Measurements from ENCODE around the gene MTX1. TPM values are rescaled to one million over a fixed set of nuclear protein-coding genes. Genes with fewer than 3 reads are reported as not detected.
A peak's percentile ranks its signal among the peaks of the same experiment; 100 is the strongest.
"Not testable (repeated sequence)": the region's sequence is repeated elsewhere in the genome, so short reads cannot be mapped to it uniquely, and the experiment has no call there.

MTX1 gene
- polyA plus RNA-seq, 1 donor = 38.6 TPM

DNA sequence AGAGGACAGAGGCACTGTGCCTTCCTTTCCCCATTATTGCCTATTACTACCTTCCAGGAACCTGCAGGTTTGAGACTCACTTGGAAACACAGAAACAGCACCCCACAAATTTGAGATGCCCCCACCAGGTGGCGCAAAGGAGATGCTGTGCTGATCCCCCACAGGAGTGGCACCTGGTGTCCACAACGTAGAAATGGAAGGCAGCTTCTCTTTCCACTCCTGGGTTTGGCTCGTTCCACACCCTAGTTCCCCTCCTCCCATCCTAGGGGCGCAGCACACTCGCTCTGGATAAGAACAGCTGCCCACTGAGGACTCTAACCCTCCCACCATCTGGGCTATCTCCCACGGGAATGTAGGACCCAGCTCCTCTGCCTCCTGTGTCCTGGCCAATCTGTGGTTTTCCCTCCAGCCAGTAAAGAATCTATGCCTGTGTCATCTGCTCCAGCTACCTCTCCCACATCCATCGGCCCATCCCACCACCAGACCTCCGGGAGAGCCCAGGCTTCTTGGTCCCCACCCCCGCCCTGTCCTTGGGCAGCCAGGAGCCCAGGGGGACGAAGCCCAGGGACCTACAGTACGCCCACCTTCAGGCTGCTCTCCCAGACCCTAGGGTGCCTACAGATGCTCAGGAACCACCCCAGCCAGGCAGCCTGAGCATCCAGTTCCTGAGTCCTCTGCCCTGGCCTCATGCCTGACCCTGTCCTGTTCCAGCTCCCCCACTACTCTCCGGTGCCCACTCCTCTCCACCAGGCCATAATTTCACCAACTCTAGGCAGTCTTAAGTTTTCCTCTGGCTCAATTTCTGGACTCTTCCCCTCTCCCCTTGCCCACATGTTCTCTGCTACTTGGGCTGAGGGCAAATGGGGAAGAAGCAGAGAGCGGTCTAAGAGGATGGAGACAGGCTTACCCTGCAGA is 1.3 kb upstream of the MTX1 start:
- no peaks in the 10 kb centered on the region for H3K9me3 ChIP-seq (ENCODE audit: control insufficient read depth, low read depth, low read length)
- peak overlapping the region; percentile 27 for H3K4me3 ChIP-seq (ENCODE audit: low read length)
- H3K27me3 ChIP-seq (ENCODE audit: control insufficient read depth, insufficient read depth, low read length) = no peaks in the 10 kb centered on the region
- peak; percentile 72 to 80 for DNase-seq
- WGBS (ENCODE audit: insufficient coverage, low lambda C conversion rate) = 20% methylated on average over 1 of the region's 13 CpGs
- H3K4me1 ChIP-seq (ENCODE audit: control insufficient read depth, insufficient read depth, low read length) = peaks cover 26% of the 10 kb centered on the region
- peak overlapping the region; percentile 96 for H3K27ac ChIP-seq (ENCODE audit: low read length)
- peaks cover 8% of the 10 kb centered on the region for H3K36me3 ChIP-seq (ENCODE audit: control insufficient read depth, insufficient read depth, low read length)

DNA sequence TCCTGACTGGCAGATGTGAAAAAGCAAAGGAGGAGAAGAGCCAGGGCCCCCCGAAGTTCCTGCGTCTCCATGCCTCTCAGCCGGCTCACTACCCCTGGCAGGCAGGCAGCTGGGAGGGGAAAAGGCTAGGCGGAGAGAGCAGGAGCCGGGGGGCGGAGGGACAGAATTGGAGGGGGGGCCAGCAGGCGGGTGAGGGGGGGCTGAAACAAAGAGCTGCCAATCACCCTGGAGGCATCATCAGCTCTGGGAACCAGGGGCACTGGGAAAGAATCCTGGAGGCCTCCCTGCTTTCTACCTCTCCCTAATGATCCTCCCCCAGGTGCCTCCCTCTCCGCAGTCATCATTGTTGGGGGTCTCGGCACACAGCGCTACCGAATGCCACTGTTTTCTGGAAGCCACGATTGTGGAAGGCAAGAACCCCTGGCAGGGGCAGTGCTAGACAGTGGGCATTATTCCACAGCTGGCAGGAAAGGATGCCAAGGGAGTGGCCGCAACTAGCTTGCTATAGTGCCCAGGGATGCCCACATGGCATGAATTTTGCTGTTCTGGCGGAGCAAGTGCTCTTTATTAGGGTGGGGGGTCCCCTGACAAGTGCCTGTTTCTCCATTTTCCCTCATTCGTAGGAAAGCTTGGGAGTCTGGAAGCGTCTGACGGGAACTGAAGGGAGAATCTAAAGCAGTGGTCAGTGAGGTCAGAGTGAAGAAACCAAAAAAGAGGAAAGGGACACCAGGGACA is 522 bp upstream of the MTX1 start, which contains the start of gene THBS3:
THBS3 (minus strand) TSS at position 92 of the 735 bp plus-strand sequence; CDS start at position 71, 21 bp downstream.
- H3K4me3 ChIP-seq (ENCODE audit: low read length) = peak within 1 kb of the TSS; percentile 85

DNA sequence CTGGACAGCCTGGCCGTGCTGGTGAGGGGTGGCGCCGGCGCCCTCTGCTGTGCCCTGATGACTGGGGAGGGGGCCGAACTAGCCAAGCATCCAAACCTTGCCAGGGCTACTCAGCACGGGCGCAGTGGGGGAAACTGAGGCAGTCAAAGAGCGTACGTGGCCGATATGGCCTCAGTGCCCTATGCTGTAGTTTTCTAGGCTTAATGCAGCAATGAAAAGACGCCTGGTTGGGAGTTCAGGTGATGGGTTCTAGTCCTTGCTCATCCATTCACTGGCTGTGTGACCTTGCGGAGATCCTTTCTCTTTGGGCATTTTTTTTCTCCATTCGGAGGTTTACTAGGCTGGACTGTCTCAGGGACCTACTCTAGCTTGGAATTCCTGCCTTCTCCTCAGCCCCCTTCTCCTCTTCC is 822 bp downstream of the MTX1 start:
- no peak for DNase-seq
- Histone ChIP-seq H3K36me3 (ENCODE audit: control insufficient read depth, insufficient read depth, low read length) (peaks cover 8% of the 10 kb centered on the region), H3K4me1 (ENCODE audit: control insufficient read depth, insufficient read depth, low read length) (peaks cover 26% of the 10 kb centered on the region), H3K4me3 (ENCODE audit: low read length) (peak overlapping the region; percentile 85), H3K27me3 (ENCODE audit: control insufficient read depth, insufficient read depth, low read length) (no peaks in the 10 kb centered on the region), H3K9me3 (ENCODE audit: control insufficient read depth, low read depth, low read length) (no peaks in the 10 kb centered on the region), H3K27ac (ENCODE audit: low read length) (peak overlapping the region; percentile 96)
- no CpG with 5 or more reads among the region's 13 CpGs for WGBS (ENCODE audit: insufficient coverage, low lambda C conversion rate)

More for the DNA sequence above, 522 bp upstream of the MTX1 start, which contains the start of gene THBS3:
- no peaks in the 10 kb centered on the region for H3K9me3 ChIP-seq (ENCODE audit: control insufficient read depth, low read depth, low read length)
- peaks cover 8% of the 10 kb centered on the region for H3K36me3 ChIP-seq (ENCODE audit: control insufficient read depth, insufficient read depth, low read length)
- peak within 1 kb of the TSS; percentile 96 for H3K27ac ChIP-seq (ENCODE audit: low read length)
- 10% methylated on average over 2 of the region's 17 CpGs for WGBS (ENCODE audit: insufficient coverage, low lambda C conversion rate)
- no peaks in the 10 kb centered on the region for H3K27me3 ChIP-seq (ENCODE audit: control insufficient read depth, insufficient read depth, low read length)
- H3K4me1 ChIP-seq (ENCODE audit: control insufficient read depth, insufficient read depth, low read length) = peaks cover 26% of the 10 kb centered on the region
- peak in 1 of 2 donors; percentile 24 for DNase-seq

DNA sequence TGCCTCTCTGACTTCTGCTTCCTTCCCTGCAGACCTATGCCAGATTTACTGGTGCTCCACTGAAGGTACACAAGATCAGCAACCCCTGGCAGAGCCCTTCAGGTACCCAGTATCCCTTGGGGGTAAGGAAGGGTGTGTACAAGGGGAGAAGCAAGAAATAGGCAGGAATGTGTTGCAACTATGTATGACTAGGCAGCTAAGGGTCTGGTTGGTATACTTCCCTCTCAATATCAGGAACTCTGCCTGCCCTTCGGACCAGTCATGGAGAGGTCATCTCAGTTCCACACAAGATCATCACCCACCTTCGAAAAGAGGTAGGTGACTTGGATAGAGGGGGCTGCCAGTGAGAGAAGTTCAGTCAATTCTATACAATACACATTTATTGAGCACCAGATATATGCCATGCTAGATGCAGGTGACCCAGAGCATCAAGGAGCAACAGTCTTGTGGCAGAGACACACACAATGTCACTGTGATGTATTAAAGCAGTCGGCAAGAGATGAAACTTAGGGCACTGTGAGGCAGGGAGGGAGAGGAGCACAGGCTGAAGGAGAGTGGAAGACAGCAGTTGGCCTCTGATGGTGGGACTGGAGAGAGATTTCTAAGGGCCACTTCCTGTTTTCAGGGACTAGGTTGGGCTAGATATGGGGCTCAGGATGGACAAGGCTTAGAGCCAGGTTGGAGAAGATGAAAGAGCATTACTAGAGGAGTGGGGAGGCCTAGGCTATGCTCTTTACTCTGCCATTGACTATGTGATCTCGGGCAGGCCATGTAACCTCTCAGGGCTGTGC is 2.0 kb downstream of the MTX1 start:
- Histone ChIP-seq H3K36me3 (ENCODE audit: control insufficient read depth, insufficient read depth, low read length) (peaks cover 9% of the 10 kb centered on the region), H3K9me3 (ENCODE audit: control insufficient read depth, low read depth, low read length) (no peaks in the 10 kb centered on the region), H3K4me3 (ENCODE audit: low read length) (no peak overlapping the region), H3K27me3 (ENCODE audit: control insufficient read depth, insufficient read depth, low read length) (no peaks in the 10 kb centered on the region), H3K27ac (ENCODE audit: low read length) (no peak overlapping the region), H3K4me1 (ENCODE audit: control insufficient read depth, insufficient read depth, low read length) (peaks cover 26% of the 10 kb centered on the region)
- WGBS (ENCODE audit: insufficient coverage, low lambda C conversion rate) = 100% methylated on average over 1 of the region's 4 CpGs
- no peak for DNase-seq

DNA sequence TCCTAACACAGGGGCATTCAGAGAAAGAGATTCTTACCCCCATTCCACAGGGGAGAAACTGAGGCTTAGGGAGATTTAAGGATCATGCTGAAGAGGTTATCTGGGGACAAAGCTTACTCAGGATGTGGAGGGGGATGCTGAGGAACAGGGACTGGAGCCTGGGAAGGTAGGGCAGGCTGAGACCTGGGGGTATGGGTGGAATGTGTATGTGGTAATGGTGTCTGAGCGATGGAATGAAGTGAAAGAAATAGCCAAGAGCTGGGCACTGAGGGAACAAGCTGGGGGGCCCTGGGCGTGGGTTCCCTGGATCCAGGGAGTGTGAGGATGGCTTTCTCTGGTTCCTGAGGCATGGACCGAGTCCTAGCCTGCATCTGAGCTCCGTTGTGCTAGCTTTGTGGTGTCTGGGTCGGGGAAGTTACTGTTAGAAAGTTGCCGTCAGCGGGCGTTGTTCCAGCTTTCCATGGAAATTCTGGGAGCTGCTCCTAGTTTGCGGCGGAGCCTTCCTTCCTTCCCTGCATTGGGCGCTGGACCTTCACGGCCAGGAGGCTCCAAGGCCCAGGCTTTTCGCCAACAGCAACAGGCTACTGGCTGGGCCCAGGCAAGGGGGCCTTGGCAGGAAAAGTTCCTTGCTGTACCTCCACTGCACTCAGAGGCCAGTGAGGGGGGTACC is 3.0 kb downstream of the MTX1 start:
- WGBS (ENCODE audit: insufficient coverage, low lambda C conversion rate) = no CpG with 5 or more reads among the region's 13 CpGs

DNA sequence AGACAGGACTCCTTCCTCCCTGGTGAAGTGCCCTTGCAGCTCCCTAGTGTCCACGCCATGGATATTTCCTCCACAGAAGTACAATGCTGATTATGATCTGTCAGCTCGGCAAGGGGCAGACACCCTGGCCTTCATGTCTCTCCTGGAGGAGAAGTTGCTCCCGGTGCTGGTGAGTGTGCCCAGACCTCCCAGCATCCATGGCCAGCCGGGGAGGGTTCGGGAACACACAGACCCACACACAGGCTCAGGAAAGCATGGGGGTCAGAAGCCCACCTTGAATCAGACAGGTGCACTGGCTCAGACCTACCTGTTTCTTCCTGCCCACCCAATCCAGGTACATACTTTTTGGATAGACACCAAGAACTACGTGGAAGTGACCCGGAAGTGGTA is 3.6 kb downstream of the MTX1 start:
- WGBS (ENCODE audit: insufficient coverage, low lambda C conversion rate) = no CpG with 5 or more reads among the region's 7 CpGs
- not testable (repeated sequence) for H3K9me3 ChIP-seq (ENCODE audit: control insufficient read depth, low read depth, low read length); H3K4me3 ChIP-seq (ENCODE audit: low read length); H3K27me3 ChIP-seq (ENCODE audit: control insufficient read depth, insufficient read depth, low read length); H3K27ac ChIP-seq (ENCODE audit: low read length); DNase-seq
- peaks cover 20% of the 10 kb centered on the region for H3K4me1 ChIP-seq (ENCODE audit: control insufficient read depth, insufficient read depth, low read length)
- H3K36me3 ChIP-seq (ENCODE audit: control insufficient read depth, insufficient read depth, low read length) = peaks cover 15% of the 10 kb centered on the region

More for the DNA sequence above, 3.0 kb downstream of the MTX1 start:
- Histone ChIP-seq H3K36me3 (ENCODE audit: control insufficient read depth, insufficient read depth, low read length) (peaks cover 15% of the 10 kb centered on the region), H3K4me1 (ENCODE audit: control insufficient read depth, insufficient read depth, low read length) (peaks cover 25% of the 10 kb centered on the region)
- not testable (repeated sequence) for H3K9me3 ChIP-seq (ENCODE audit: control insufficient read depth, low read depth, low read length); H3K27ac ChIP-seq (ENCODE audit: low read length); DNase-seq; H3K27me3 ChIP-seq (ENCODE audit: control insufficient read depth, insufficient read depth, low read length); H3K4me3 ChIP-seq (ENCODE audit: low read length)

DNA sequence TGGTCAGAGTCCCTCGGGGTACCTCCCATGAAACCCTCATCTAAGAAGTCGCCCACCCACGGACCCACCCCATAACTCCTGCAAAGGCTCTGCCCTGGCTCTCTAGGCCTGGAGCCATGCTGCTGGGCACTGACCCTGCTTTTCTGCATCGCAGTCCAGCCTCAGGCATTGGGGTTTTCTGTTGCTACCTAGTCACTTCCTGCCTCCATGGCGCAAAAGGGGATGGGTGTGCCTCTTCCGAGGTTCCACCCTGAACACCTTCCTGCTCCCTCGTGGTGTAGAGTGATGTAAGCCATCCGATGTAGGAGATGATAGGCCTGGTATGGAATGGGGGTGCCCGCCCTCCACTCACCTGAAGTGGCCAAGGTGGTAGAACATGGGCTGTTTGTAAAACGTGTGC is 6.2 kb downstream of the MTX1 start:
- H3K4me1 ChIP-seq (ENCODE audit: control insufficient read depth, insufficient read depth, low read length); H3K9me3 ChIP-seq (ENCODE audit: control insufficient read depth, low read depth, low read length); DNase-seq; H3K27ac ChIP-seq (ENCODE audit: low read length); H3K27me3 ChIP-seq (ENCODE audit: control insufficient read depth, insufficient read depth, low read length); H3K4me3 ChIP-seq (ENCODE audit: low read length): not testable (repeated sequence)
- no CpG with 5 or more reads among the region's 10 CpGs for WGBS (ENCODE audit: insufficient coverage, low lambda C conversion rate)
- peaks cover 18% of the 10 kb centered on the region for H3K36me3 ChIP-seq (ENCODE audit: control insufficient read depth, insufficient read depth, low read length)

DNA sequence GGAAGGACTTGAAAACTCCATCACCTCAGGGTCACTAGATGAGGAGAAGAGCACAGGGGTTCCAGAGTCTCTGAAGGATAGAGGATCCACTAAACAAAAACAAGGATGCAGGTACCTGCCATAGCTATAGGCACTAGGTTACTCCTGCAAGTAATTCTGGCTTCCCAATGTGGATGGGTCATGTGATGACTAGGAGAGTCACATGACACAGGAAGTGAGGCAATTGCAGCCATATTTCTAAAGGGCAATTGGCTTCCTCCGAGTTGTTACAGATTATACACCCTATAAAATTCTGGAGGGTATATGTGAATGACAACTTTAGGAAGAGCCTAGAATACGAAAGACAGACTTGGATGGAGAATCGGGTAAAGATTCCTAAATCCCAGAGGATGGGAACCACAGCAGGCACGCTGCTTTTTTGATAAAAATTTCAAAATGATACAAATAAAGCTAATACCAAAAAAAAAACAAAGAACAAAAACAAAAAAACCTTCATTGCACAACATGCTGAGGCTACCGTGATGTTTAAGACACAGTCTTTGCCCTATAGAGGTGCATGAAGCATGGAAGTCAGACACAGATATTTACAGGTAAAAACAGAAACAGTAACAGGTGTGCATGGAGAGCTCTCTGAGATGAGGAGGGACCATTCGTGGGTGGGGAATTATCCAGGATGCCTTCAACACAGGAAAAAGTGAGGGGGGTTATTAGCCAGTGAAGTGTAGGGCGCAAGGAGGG is 10.5 kb downstream of the MTX1 start:
- Histone ChIP-seq H3K27me3 (ENCODE audit: control insufficient read depth, insufficient read depth, low read length) (no peaks in the 10 kb centered on the region), H3K9me3 (ENCODE audit: control insufficient read depth, low read depth, low read length) (no peaks in the 10 kb centered on the region), H3K4me3 (ENCODE audit: low read length) (peak overlapping the region; percentile 30), H3K36me3 (ENCODE audit: control insufficient read depth, insufficient read depth, low read length) (peaks cover 13% of the 10 kb centered on the region), H3K27ac (ENCODE audit: low read length) (no peak overlapping the region), H3K4me1 (ENCODE audit: control insufficient read depth, insufficient read depth, low read length) (no peaks in the 10 kb centered on the region)
- WGBS (ENCODE audit: insufficient coverage, low lambda C conversion rate) = 28% methylated on average over 3 of the region's 7 CpGs
- peak; percentile 60 to 80 for DNase-seq

DNA sequence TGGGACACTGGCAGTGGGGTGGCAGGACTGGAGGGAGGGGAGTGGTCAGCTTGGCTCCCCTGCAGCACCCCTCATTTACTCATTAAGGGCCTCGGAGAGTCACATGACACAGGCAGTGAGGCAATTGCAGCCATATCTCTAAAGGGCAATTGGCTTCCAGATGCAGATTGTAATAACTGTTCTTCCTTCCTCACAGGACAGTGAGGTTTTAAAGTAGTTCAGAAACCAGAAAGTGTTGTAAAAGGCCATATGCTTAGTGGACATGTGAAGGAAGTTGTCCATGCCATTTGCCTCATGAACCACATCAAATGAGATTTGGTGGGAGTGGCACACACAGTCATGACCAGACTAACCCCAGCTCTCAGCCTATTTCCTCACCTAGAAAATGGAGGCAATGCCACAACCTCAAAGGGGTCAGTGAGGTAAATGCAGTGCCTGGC is 11.1 kb downstream of the MTX1 start:
- Histone ChIP-seq H3K27me3 (ENCODE audit: control insufficient read depth, insufficient read depth, low read length) (no peaks in the 10 kb centered on the region), H3K27ac (ENCODE audit: low read length) (no peak overlapping the region), H3K4me3 (ENCODE audit: low read length) (peak overlapping the region; percentile 30), H3K9me3 (ENCODE audit: control insufficient read depth, low read depth, low read length) (no peaks in the 10 kb centered on the region), H3K4me1 (ENCODE audit: control insufficient read depth, insufficient read depth, low read length) (no peaks in the 10 kb centered on the region), H3K36me3 (ENCODE audit: control insufficient read depth, insufficient read depth, low read length) (peaks cover 13% of the 10 kb centered on the region)
- WGBS (ENCODE audit: insufficient coverage, low lambda C conversion rate) = no CpG with 5 or more reads among the region's 1 CpG
- DNase-seq = peak in 1 of 2 donors; percentile 85
